Measurements from ENCODE around the gene STAMBPL1. TPM values are rescaled to one million over a fixed set of nuclear protein-coding genes. Genes with fewer than 3 reads are reported as not detected.

Gene STAMBPL1
- total and polyA plus RNA-seq, 2 experiments from 2014 or later = 7.9 to 36.0 TPM

- Histone ChIP-seq H3K4me1 (ENCODE audit: low read depth) (peaks cover 11% of the 10 kb centered on the region), H3K36me3 (no peaks in the 10 kb centered on the region), H3K4me3 (no peak overlapping the region), H3K27ac (no peak overlapping the region), H3K9me3 (ENCODE audit: low read depth) (no peaks in the 10 kb centered on the region), H3K27me3 (no peaks in the 10 kb centered on the region)
- no peak for TF ChIP-seq CTCF (IDR thresholded peaks at IDR 0.05; ENCODE audit: low read depth, low read length)
- no peak for DNase-seq (ENCODE audit: low read depth in 1 of 2, low spot score in 1 of 2)
These were observed 41.0 kb downstream of the STAMBPL1 start for GRCh38 chr10:88920986-88921593.

- TF ChIP-seq CTCF (IDR thresholded peaks at IDR 0.05; ENCODE audit: low read depth, low read length) = no peak
These were observed 42.0 kb downstream of the STAMBPL1 start for GRCh38 chr10:88922041-88922440.

GRCh38 chr10:88923520-88923919, 43.5 kb downstream of the STAMBPL1 start:
- no peak for DNase-seq (ENCODE audit: low read depth in 1 of 2, low spot score in 1 of 2)
- Histone ChIP-seq H3K27me3 (no peaks in the 10 kb centered on the region), H3K36me3 (no peaks in the 10 kb centered on the region), H3K4me1 (ENCODE audit: low read depth) (peaks cover 11% of the 10 kb centered on the region), H3K9me3 (ENCODE audit: low read depth) (no peaks in the 10 kb centered on the region), H3K27ac (no peak overlapping the region), H3K4me3 (no peak overlapping the region)
- no peak for TF ChIP-seq CTCF (IDR thresholded peaks at IDR 0.05; ENCODE audit: low read depth, low read length)

More at GRCh38 chr10:88922041-88922440, 42.0 kb downstream of the STAMBPL1 start:
- H3K27ac ChIP-seq = no peak overlapping the region
- peaks cover 11% of the 10 kb centered on the region for H3K4me1 ChIP-seq (ENCODE audit: low read depth)
- H3K36me3 ChIP-seq = no peaks in the 10 kb centered on the region
- H3K4me3 ChIP-seq = no peak overlapping the region
- no peaks in the 10 kb centered on the region for H3K9me3 ChIP-seq (ENCODE audit: low read depth)
- H3K27me3 ChIP-seq = no peaks in the 10 kb centered on the region
- DNase-seq (ENCODE audit: low read depth in 1 of 2, low spot score in 1 of 2) = no peak

GRCh38 chr10:88926566-88927415, 46.7 kb downstream of the STAMBPL1 start:
- DNase-seq (ENCODE audit: low read depth in 1 of 2, low spot score in 1 of 2) = peak in 1 of 2 donors; percentile 96
- H3K27me3 ChIP-seq = no peaks in the 10 kb centered on the region
- no peaks in the 10 kb centered on the region for H3K4me1 ChIP-seq (ENCODE audit: low read depth)
- H3K9me3 ChIP-seq (ENCODE audit: low read depth) = no peaks in the 10 kb centered on the region
- H3K27ac ChIP-seq = no peak overlapping the region
- no peak for TF ChIP-seq CTCF (IDR thresholded peaks at IDR 0.05; ENCODE audit: low read depth, low read length)
- H3K4me3 ChIP-seq = no peak overlapping the region
- no peaks in the 10 kb centered on the region for H3K36me3 ChIP-seq

- Histone ChIP-seq H3K4me3 (no peak overlapping the region), H3K36me3 (no peaks in the 10 kb centered on the region), H3K4me1 (ENCODE audit: low read depth) (no peaks in the 10 kb centered on the region), H3K27ac (no peak overlapping the region), H3K9me3 (ENCODE audit: low read depth) (no peaks in the 10 kb centered on the region), H3K27me3 (no peaks in the 10 kb centered on the region)
- no peak for TF ChIP-seq CTCF (IDR thresholded peaks at IDR 0.05; ENCODE audit: low read depth, low read length)
- DNase-seq (ENCODE audit: low read depth in 1 of 2, low spot score in 1 of 2) = no peak
These were observed 47.3 kb downstream of the STAMBPL1 start for GRCh38 chr10:88927416-88927690.
